Trophoblast cell (in vitro differentiated cells and primary cell): ENCODE data around the gene WDR88.

Source experiments
- DNase-seq, 2 donors: peaks; one replicate each; pipeline ENCODE4 v3.0.0-alpha.2; 2016
- H2AFZ ChIP-seq: 2 replicates; pipeline ENCODE4 v1.6.1; 2013; ENCODE audit warnings: low read length, moderate library complexity, mild to moderate bottlenecking; ENCODE audit not compliant: insufficient read depth, poor library complexity
- H2AK5ac ChIP-seq: 2 replicates; pipeline ENCODE4 v1.6.1; 2013; ENCODE audit warnings: mild to moderate bottlenecking, low read length
- H2BK120ac ChIP-seq: 2 replicates; pipeline ENCODE4 v1.6.1; 2013; ENCODE audit warnings: low read length, mild to moderate bottlenecking, moderate library complexity; ENCODE audit not compliant: insufficient read depth, poor library complexity
- H2BK12ac ChIP-seq: 2 replicates; pipeline ENCODE4 v1.6.1; 2013; ENCODE audit warnings: mild to moderate bottlenecking, low read length, moderate library complexity
- H2BK5ac ChIP-seq: 2 replicates; pipeline ENCODE4 v1.6.1; 2013; ENCODE audit warnings: low read length, low read depth, moderate library complexity, mild to moderate bottlenecking; ENCODE audit not compliant: poor library complexity
- H3K14ac ChIP-seq: 2 replicates; pipeline ENCODE4 v1.6.1; 2013; ENCODE audit warnings: mild to moderate bottlenecking, low read length
- H3K18ac ChIP-seq: 2 replicates; pipeline ENCODE4 v1.6.1; 2013; ENCODE audit warnings: mild to moderate bottlenecking, low read length
- H3K23ac ChIP-seq: 2 replicates; pipeline ENCODE4 v1.6.1; 2013; ENCODE audit warnings: low read length
- H3K27ac ChIP-seq: 2 replicates; pipeline ENCODE4 v1.5.1; 2013; ENCODE audit warnings: low read depth, mild to moderate bottlenecking, inconsistent platforms, low read length, moderate library complexity
- H3K27me3 ChIP-seq: 2 replicates; pipeline ENCODE4 v1.6.1; 2013; ENCODE audit warnings: inconsistent platforms, mild to moderate bottlenecking, low read length, moderate library complexity; ENCODE audit not compliant: insufficient read depth
- H3K36me3 ChIP-seq, 2 experiments: 1 replicate in 1 of 2; 2 replicates in 1 of 2; pipeline ENCODE4 v1.6.1; 2013; ENCODE audit warnings: low read length in 2 of 2, mild to moderate bottlenecking in 2 of 2, moderate library complexity in 1 of 2; ENCODE audit not compliant: insufficient read depth in 2 of 2, control insufficient read depth in 1 of 2
- H3K4ac ChIP-seq: 2 replicates; pipeline ENCODE4 v1.6.1; 2013; ENCODE audit warnings: low read depth, mild to moderate bottlenecking, low read length, moderate library complexity
- H3K4me1 ChIP-seq, 2 experiments: 1 replicate in 1 of 2; 2 replicates in 1 of 2; pipeline ENCODE4 v1.6.1; 2013; ENCODE audit warnings: low read length in 2 of 2, mild to moderate bottlenecking in 2 of 2, moderate library complexity in 1 of 2; ENCODE audit not compliant: insufficient read depth in 2 of 2, control insufficient read depth in 1 of 2
- H3K4me2 ChIP-seq: 2 replicates; pipeline ENCODE4 v1.6.1; 2013; ENCODE audit warnings: inconsistent platforms, mild to moderate bottlenecking, low read length, moderate library complexity
- H3K4me3 ChIP-seq: 2 replicates; pipeline ENCODE4 v1.5.1; 2013; ENCODE audit warnings: mild to moderate bottlenecking, low read depth, low read length, inconsistent platforms
- H3K79me1 ChIP-seq: one replicate; pipeline ENCODE4 v1.6.1; 2013; ENCODE audit warnings: low read length
- H3K79me2 ChIP-seq: 2 replicates; pipeline ENCODE4 v1.6.1; 2013; ENCODE audit warnings: low read length, mild to moderate bottlenecking; ENCODE audit not compliant: control insufficient read depth, insufficient read depth, poor library complexity
- H3K9ac ChIP-seq: 2 replicates; pipeline ENCODE4 v1.6.1; 2013; ENCODE audit warnings: mild to moderate bottlenecking, low read length
- H3K9me3 ChIP-seq: 2 replicates; pipeline ENCODE4 v1.6.1; 2013; ENCODE audit warnings: low read depth, mild to moderate bottlenecking, control low read depth, inconsistent platforms, low read length; ENCODE audit not compliant: insufficient read depth
- H4K12ac ChIP-seq: 2 replicates; pipeline ENCODE4 v1.6.1; 2013; ENCODE audit warnings: low read depth, mild to moderate bottlenecking, low read length, moderate library complexity
- H4K8ac ChIP-seq: 2 replicates; pipeline ENCODE4 v1.6.1; 2013; ENCODE audit warnings: low read depth, mild to moderate bottlenecking, low read length, moderate library complexity
- H4K91ac ChIP-seq: one replicate; pipeline ENCODE4 v1.6.1; 2013; ENCODE audit warnings: low read depth, mild to moderate bottlenecking, low read length, moderate library complexity
- WGBS: extraction: QIAGEN DNeasy Blood & Tissue Kit; methylation state at CpG from one replicate; pipeline ENCODE4 v1.1.7; 2013; ENCODE audit warnings: missing lambda C conversion rate; ENCODE audit not compliant: insufficient read length, insufficient coverage; ENCODE audit errors: extremely low coverage; 5-methylcytosine and 5-hydroxymethylcytosine counted together

Gene WDR88

DNA sequence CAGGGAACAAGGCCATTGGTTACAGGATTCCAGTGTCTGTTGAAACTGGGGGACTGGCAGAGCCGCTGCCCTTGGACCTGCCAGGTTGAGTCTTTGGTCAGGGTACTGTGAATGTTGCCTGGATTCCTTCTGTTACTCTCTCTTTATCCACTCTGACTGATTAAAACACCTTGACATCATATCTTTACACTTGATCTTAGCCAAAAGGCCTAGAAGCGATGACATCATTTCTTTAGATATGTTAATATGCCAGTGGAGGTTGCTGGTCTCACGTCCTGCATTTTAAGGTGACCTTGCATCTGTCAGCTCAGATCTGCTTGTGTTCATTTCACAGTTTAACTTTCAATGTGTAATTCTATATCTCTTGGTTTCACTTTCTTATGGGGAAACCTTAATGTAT is 41.7 kb upstream of the WDR88 start:
- Histone ChIP-seq H3K9ac (peak overlapping the region; percentile 23), H4K91ac (no peak overlapping the region), H3K14ac (no peak overlapping the region), H3K4me1 (no peaks in the 10 kb centered on the region), H2BK120ac (no peak overlapping the region), H3K18ac (no peak overlapping the region), H2AK5ac (no peak overlapping the region), H2BK5ac (no peak overlapping the region), H3K79me1 (no peaks in the 10 kb centered on the region), H3K9me3 (peaks cover 2% of the 10 kb centered on the region), H3K4me2 (no peak overlapping the region), H2AFZ (no peak overlapping the region), H3K79me2 (no peaks in the 10 kb centered on the region), H3K27ac (no peak overlapping the region), H3K4me3 (no peak overlapping the region), H4K8ac (no peak overlapping the region), H3K4ac (no peak overlapping the region), H3K23ac (no peak overlapping the region), H3K27me3 (no peaks in the 10 kb centered on the region), H4K12ac (no peak overlapping the region), H2BK12ac (no peak overlapping the region), H3K36me3 (peaks cover 22 to 36% of the 10 kb centered on the region in 2 experiments)
- no CpG with 5 or more reads among the region's 3 CpGs for WGBS
- DNase-seq = no peak

DNA sequence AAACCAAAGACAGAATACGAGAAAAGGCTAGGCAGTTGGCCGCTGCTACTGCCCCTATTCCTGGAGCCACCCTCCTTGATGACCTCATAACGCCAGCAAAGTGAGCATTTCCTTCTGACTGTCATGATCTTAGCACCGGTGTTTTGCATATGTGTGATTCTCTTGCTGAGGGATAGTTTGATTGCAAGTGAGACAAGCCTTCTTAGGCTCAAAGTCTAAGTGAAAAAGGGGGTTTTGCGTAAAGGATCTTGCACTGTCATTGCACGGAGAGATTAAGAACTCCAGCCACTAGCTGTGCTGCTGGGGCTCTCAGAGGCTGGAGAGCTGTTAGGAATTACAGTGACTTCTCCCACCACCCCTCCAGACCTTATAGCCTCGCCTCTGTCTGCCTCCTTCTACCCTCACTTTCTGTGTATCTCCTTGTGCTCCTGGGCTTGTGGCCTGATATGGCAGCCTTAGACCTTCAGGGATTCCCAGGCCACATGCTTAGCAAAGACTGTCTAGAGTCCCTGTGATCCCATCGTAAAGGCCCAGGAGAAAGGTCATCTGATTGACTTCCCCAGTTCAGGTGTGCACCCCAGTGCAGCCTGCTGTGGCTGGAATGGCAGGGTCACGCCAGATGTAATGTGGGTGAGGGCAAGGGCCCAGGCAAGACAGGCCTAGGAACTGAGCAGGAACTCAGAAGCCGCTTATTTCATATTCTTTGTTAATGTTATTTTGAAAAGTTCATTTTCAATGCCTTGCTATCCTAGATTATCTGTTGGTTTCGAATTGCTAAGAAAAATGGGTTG is 38.3 kb upstream of the WDR88 start:
- no peak overlapping the region for H2AK5ac ChIP-seq
- H3K23ac ChIP-seq = no peak overlapping the region
- no CpG with 5 or more reads among the region's 11 CpGs for WGBS
- no peak overlapping the region for H2BK12ac ChIP-seq
- H3K79me2 ChIP-seq = no peaks in the 10 kb centered on the region
- H3K4me2 ChIP-seq = no peak overlapping the region
- no peak overlapping the region for H3K9ac ChIP-seq
- H3K4ac ChIP-seq = no peak overlapping the region
- no peaks in the 10 kb centered on the region for H3K27me3 ChIP-seq
- H3K18ac ChIP-seq = no peak overlapping the region
- no peak overlapping the region for H4K12ac ChIP-seq
- H3K14ac ChIP-seq = no peak overlapping the region
- DNase-seq = no peak
- no peak overlapping the region for H2BK5ac ChIP-seq
- H2BK120ac ChIP-seq = no peak overlapping the region
- H3K79me1 ChIP-seq = no peaks in the 10 kb centered on the region
- H3K9me3 ChIP-seq = peaks cover 2% of the 10 kb centered on the region
- no peak overlapping the region for H3K27ac ChIP-seq
- no peaks in the 10 kb centered on the region for H3K4me1 ChIP-seq
- peaks cover 33 to 51% of the 10 kb centered on the region in 2 experiments for H3K36me3 ChIP-seq
- no peak overlapping the region for H3K4me3 ChIP-seq
- H2AFZ ChIP-seq = no peak overlapping the region
- no peak overlapping the region for H4K8ac ChIP-seq
- no peak overlapping the region for H4K91ac ChIP-seq

DNA sequence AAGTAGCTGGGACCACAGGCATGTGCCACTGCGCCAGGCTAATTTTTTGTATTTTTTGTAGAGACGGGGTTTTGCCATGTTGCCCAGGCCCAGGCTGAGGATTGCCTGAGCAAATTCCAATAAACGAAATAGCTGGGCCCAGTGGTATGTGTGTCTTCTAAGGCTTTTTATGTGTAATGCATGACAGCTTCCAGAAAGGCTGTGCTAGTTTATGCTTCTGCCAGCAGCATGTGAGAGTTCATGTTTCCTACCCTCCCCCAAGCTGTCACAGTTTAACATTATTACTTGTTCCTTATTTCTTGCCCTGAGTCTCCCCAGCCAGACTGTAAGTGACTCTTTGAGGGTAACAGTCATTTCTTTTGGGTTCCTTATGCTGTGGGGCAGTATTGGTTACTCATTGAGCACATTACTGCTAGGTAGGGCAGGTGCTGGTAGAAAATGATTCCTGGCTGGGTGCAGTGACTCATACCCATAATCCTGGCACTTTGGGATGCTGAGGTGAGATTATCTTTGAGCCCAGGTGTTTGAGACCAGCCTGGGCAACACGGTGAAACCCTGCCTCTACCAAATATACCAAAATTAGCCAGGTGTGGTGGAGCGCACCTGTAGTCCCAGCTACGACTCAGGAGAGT is 37.4 kb upstream of the WDR88 start:
- no peak overlapping the region for H3K18ac ChIP-seq
- no peak overlapping the region for H3K4ac ChIP-seq
- no peak overlapping the region for H3K4me2 ChIP-seq
- peaks cover 31 to 47% of the 10 kb centered on the region in 2 experiments for H3K36me3 ChIP-seq
- H4K12ac ChIP-seq = no peak overlapping the region
- H4K91ac ChIP-seq = no peak overlapping the region
- no peak overlapping the region for H3K4me3 ChIP-seq
- H2AK5ac ChIP-seq = no peak overlapping the region
- no peak overlapping the region for H3K23ac ChIP-seq
- H3K14ac ChIP-seq = no peak overlapping the region
- H3K4me1 ChIP-seq = no peaks in the 10 kb centered on the region
- H3K27ac ChIP-seq = no peak overlapping the region
- H2BK5ac ChIP-seq = no peak overlapping the region
- WGBS = no CpG with 5 or more reads among the region's 6 CpGs
- no peak for DNase-seq
- H3K9ac ChIP-seq = no peak overlapping the region
- H2AFZ ChIP-seq = no peak overlapping the region
- no peak overlapping the region for H2BK120ac ChIP-seq
- no peaks in the 10 kb centered on the region for H3K27me3 ChIP-seq
- H3K79me1 ChIP-seq = no peaks in the 10 kb centered on the region
- H3K79me2 ChIP-seq = no peaks in the 10 kb centered on the region
- H3K9me3 ChIP-seq = no peaks in the 10 kb centered on the region
- no peak overlapping the region for H4K8ac ChIP-seq
- H2BK12ac ChIP-seq = no peak overlapping the region

DNA sequence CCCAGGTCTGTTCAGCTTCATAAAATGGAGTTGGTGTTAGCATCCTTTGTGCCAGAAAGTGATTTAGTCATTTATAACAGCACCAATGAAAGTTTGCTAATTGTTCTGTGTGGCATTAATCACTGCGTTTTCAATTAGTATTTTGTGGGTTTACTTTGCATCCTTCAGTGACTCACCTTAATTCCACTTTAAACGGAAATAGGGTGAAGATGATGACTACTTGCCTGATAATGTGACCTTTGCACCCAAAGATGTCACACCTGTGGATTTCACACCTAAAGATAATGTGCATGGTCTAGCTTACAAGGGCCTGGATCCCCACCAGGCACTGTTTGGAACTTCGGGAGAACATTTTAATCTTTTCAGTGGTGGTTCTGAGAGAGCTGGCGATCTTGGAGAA is 35.9 kb upstream of the WDR88 start:
- Histone ChIP-seq H2BK12ac (no peak overlapping the region), H3K79me2 (no peaks in the 10 kb centered on the region), H3K79me1 (no peaks in the 10 kb centered on the region), H3K14ac (no peak overlapping the region), H3K18ac (no peak overlapping the region), H3K9me3 (no peaks in the 10 kb centered on the region), H3K36me3 (peaks cover 27 to 47% of the 10 kb centered on the region in 2 experiments), H2AFZ (no peak overlapping the region), H4K8ac (no peak overlapping the region), H3K4me1 (no peaks in the 10 kb centered on the region), H4K12ac (no peak overlapping the region), H3K4ac (no peak overlapping the region), H2BK120ac (no peak overlapping the region), H3K4me2 (no peak overlapping the region), H2AK5ac (no peak overlapping the region), H3K9ac (no peak overlapping the region), H3K27me3 (no peaks in the 10 kb centered on the region), H3K4me3 (no peak overlapping the region), H3K23ac (no peak overlapping the region), H4K91ac (no peak overlapping the region), H3K27ac (no peak overlapping the region), H2BK5ac (no peak overlapping the region)
- WGBS = no CpG with 5 or more reads among the region's 4 CpGs
- no peak for DNase-seq
